Caco-2 (cell line): ENCODE measurements around the gene SDCCAG8. TPM values are rescaled to one million over a fixed set of nuclear protein-coding genes. Genes with fewer than 3 reads are reported as not detected.

Experiments
- BruUV-seq: library from RNA; stranded (reverse); fragments of 400-500 nt; replicated peaks from 2 replicates; lab custom pipeline; 2021; lab: Mats Ljungman, UMichigan
- CTCF ChIA-PET: fragments of 300-600 bp; sonication (Branson Sonifier 250); formaldehyde crosslinking; loops from one replicate; lab custom pipeline; 2022; ENCODE audit warnings: antibody characterized with exemption; lab: Charles Lee
- POLR2A ChIA-PET: fragments of 300-600 bp; sonication (Branson Sonifier 250); formaldehyde crosslinking; loops from one replicate; lab custom pipeline; 2022; ENCODE audit warnings: antibody characterized with exemption; lab: Charles Lee
- DNase-seq, 2 experiments: peaks; one replicate each; pipeline versions ENCODE4 v3.0.0 to v3.0.0-alpha.2; 2020 to 2022
- H3K27me3 ChIP-seq: replicated peaks from 2 replicates; pipeline ENCODE4 v1.6.0; 2011; ENCODE audit warnings: low read length; ENCODE audit not compliant: control insufficient read depth, insufficient read depth
- H3K36me3 ChIP-seq: 2 replicates; pipeline ENCODE4 v1.5.1; 2011; ENCODE audit warnings: low read length; ENCODE audit not compliant: control insufficient read depth, insufficient read depth
- H3K4me1 ChIP-seq: fragments of 250-450 bp; sonication (Bioruptor Pico); 2 replicates; pipeline ENCODE4 v1.5.1; 2020; ENCODE audit warnings: mild to moderate bottlenecking
- H3K4me3 ChIP-seq: 2 replicates; pipeline ENCODE4 v1.5.1; 2011; ENCODE audit warnings: low read depth, mild to moderate bottlenecking, control low read depth, low read length
- H3K9me3 ChIP-seq: fragments of 250-450 bp; sonication (Bioruptor Pico); 2 replicates; pipeline ENCODE4 v1.5.1; 2020; ENCODE audit warnings: mild to moderate bottlenecking, moderate library complexity
- H3K27ac Mint-ChIP-seq: one replicate; pipeline ENCODE4 v1.8.0; 2022; ENCODE audit warnings: mixed read lengths; ENCODE audit not compliant: unreplicated experiment
- H3K27me3 Mint-ChIP-seq: one replicate; pipeline ENCODE4 v1.8.0; 2022; ENCODE audit warnings: mixed read lengths; ENCODE audit not compliant: insufficient read depth, unreplicated experiment
- H3K36me3 Mint-ChIP-seq: one replicate; pipeline ENCODE4 v1.8.0; 2022; ENCODE audit warnings: mild to moderate bottlenecking, mixed read lengths; ENCODE audit not compliant: insufficient read depth, unreplicated experiment
- H3K4me1 Mint-ChIP-seq: one replicate; pipeline ENCODE4 v1.8.0; 2022; ENCODE audit warnings: low read depth, mixed read lengths; ENCODE audit not compliant: unreplicated experiment
- H3K4me3 Mint-ChIP-seq: one replicate; pipeline ENCODE4 v1.8.0; 2022; ENCODE audit warnings: mild to moderate bottlenecking, moderate library complexity, mixed read lengths; ENCODE audit not compliant: unreplicated experiment
- H3K9me3 Mint-ChIP-seq: one replicate; pipeline ENCODE4 v1.8.0; 2022; ENCODE audit warnings: mixed read lengths; ENCODE audit not compliant: unreplicated experiment
- intact Hi-C: fragments of 100-400 bp; cut with micrococcal nuclease; formaldehyde crosslinking; loops from one replicate; pipeline ENCODE4 v1.10.0; 2022; ENCODE audit not compliant: unreplicated experiment
- total RNA-seq: library from RNA; stranded (reverse); gene quantifications from 2 replicates; pipeline ENCODE4 v1.2.3, GENCODE V29; 2022
- TF ChIP-seq, protein P1 (sequence below), 2 experiments: fragments of 200-600 bp in 1 of 2; IDR thresholded peaks; 1 replicate in 1 of 2; 2 replicates in 1 of 2; pipeline versions ENCODE4 v1.5.1 to v1.8.0; 2011 to 2022; ENCODE audit warnings: antibody characterized with exemption in 1 of 2, control low read depth in 1 of 2, inconsistent platforms in 1 of 2, low read depth in 1 of 2, low read length in 1 of 2, mild to moderate bottlenecking in 1 of 2, moderate library complexity in 1 of 2; ENCODE audit not compliant: insufficient read depth in 1 of 2, severe bottlenecking in 1 of 2, unreplicated experiment in 1 of 2

Gene SDCCAG8
- total RNA-seq, 1 experiment from 2014 or later, result 23.0 TPM

DNA sequence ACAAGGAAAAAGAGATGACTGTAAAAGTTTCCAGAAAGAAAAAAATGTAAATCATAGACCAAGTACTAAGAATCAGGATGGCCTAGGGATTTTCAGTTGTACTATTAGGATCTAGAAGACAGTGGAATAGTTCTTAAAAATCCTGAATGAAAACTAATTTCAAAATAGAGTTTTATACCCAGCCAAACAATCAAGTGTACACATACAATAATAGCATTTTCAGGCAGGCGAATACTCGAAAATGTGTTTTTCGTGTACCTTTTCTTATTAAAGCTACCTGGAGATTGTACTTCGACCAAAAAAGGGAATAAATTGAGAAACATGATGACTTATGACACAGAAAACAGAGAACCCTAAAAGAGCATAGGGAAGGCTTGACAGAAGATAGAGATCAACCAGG, 118.6 kb downstream of the SDCCAG8 start:
- intact Hi-C loops, result no loop called here
- Mint-ChIP-seq H3K36me3 (no peaks in the 10 kb centered on the region), H3K4me3 (no peak overlapping the region), H3K4me1 (no peaks in the 10 kb centered on the region), H3K27ac (no peak overlapping the region), H3K9me3 (peaks cover 20% of the 10 kb centered on the region), H3K27me3 (no peaks in the 10 kb centered on the region)
- BruUV-seq, result no TSS peak
- no peaks in the 10 kb centered on the region for H3K36me3 ChIP-seq
- no peaks in the 10 kb centered on the region for H3K4me1 ChIP-seq
- no peak for DNase-seq
- ChIA-PET CTCF (no interaction called here), POLR2A (no interaction called here)
- no peak overlapping the region for H3K4me3 ChIP-seq
- no peaks in the 10 kb centered on the region for H3K27me3 ChIP-seq
- TF ChIP-seq, protein P1, sequence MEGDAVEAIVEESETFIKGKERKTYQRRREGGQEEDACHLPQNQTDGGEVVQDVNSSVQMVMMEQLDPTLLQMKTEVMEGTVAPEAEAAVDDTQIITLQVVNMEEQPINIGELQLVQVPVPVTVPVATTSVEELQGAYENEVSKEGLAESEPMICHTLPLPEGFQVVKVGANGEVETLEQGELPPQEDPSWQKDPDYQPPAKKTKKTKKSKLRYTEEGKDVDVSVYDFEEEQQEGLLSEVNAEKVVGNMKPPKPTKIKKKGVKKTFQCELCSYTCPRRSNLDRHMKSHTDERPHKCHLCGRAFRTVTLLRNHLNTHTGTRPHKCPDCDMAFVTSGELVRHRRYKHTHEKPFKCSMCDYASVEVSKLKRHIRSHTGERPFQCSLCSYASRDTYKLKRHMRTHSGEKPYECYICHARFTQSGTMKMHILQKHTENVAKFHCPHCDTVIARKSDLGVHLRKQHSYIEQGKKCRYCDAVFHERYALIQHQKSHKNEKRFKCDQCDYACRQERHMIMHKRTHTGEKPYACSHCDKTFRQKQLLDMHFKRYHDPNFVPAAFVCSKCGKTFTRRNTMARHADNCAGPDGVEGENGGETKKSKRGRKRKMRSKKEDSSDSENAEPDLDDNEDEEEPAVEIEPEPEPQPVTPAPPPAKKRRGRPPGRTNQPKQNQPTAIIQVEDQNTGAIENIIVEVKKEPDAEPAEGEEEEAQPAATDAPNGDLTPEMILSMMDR (IDR thresholded peaks at IDR 0.05; ENCODE audit: insufficient read depth in 1 of 2, low read depth in 1 of 2, low read length in 1 of 2, severe bottlenecking in 1 of 2, unreplicated experiment in 1 of 2), result no peak
- no peaks in the 10 kb centered on the region for H3K9me3 ChIP-seq

DNA sequence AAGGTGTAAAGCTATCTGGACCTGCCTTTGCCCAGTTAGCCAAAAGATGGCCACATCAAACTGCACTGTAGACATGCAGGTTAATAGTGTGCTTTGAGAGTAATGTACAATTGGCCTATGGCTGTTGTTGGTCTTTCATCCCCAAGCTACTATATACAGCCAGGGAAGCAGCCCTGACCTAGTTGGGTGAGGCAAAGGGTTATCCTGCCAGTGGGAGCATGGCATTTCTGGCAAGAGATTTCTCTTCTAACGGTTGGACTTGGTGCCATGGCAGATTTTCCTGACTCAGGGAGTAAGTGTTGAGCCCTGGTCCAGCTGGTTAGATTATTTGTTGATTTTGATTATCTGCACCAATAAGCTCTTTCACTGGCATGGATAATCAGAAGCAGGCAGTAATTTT, 119.8 kb downstream of the SDCCAG8 start:
- H3K4me1 Mint-ChIP-seq, result no peaks in the 10 kb centered on the region
- no peaks in the 10 kb centered on the region for H3K27me3 ChIP-seq
- H3K27me3 Mint-ChIP-seq, result no peaks in the 10 kb centered on the region
- CTCF ChIA-PET, result no interaction called here
- POLR2A ChIA-PET, result no interaction called here
- no peak overlapping the region for H3K4me3 ChIP-seq
- intact Hi-C loops, result no loop called here
- no peaks in the 10 kb centered on the region for H3K36me3 Mint-ChIP-seq
- no peak overlapping the region for H3K27ac Mint-ChIP-seq
- no peaks in the 10 kb centered on the region for H3K36me3 ChIP-seq
- BruUV-seq, result no TSS peak
- DNase-seq, result no peak
- no peaks in the 10 kb centered on the region for H3K9me3 ChIP-seq
- H3K9me3 Mint-ChIP-seq, result peaks cover 20% of the 10 kb centered on the region
- no peak overlapping the region for H3K4me3 Mint-ChIP-seq
- TF ChIP-seq, protein P1 (IDR thresholded peaks at IDR 0.05; ENCODE audit: insufficient read depth in 1 of 2, low read depth in 1 of 2, low read length in 1 of 2, severe bottlenecking in 1 of 2, unreplicated experiment in 1 of 2), result no peak
- no peaks in the 10 kb centered on the region for H3K4me1 ChIP-seq

DNA sequence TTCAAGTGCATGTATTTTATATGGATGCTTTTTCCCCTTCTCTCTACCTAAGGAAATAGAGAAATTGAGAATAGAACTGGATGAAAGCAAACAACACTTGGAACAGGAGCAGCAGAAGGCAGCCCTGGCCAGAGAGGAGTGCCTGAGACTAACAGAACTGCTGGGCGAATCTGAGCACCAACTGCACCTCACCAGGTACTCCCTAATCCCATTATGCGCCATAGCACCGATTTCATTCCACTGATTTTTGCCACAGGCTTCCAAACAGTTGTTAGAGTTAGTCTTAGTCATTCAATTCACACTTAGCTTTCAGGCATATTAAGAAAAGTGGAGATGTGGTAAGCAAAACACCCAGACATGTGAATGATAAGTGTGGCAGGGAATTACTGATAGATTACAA, 122.8 kb downstream of the SDCCAG8 start:
- ChIA-PET POLR2A (no interaction called here), CTCF (no interaction called here)
- no peak overlapping the region for H3K4me3 Mint-ChIP-seq

More for the DNA sequence above, 122.8 kb downstream of the SDCCAG8 start:
- H3K27ac Mint-ChIP-seq, result no peak overlapping the region
- Histone ChIP-seq H3K36me3 (no peaks in the 10 kb centered on the region), H3K4me3 (no peak overlapping the region), H3K9me3 (no peaks in the 10 kb centered on the region), H3K4me1 (no peaks in the 10 kb centered on the region), H3K27me3 (no peaks in the 10 kb centered on the region)
- DNase-seq, result no peak
- no peaks in the 10 kb centered on the region for H3K4me1 Mint-ChIP-seq
- intact Hi-C loops, result no loop called here
- no peaks in the 10 kb centered on the region for H3K27me3 Mint-ChIP-seq
- no peaks in the 10 kb centered on the region for H3K36me3 Mint-ChIP-seq
- BruUV-seq, result no TSS peak
- TF ChIP-seq, protein P1 (IDR thresholded peaks at IDR 0.05; ENCODE audit: insufficient read depth in 1 of 2, low read depth in 1 of 2, low read length in 1 of 2, severe bottlenecking in 1 of 2, unreplicated experiment in 1 of 2), result no peak
- H3K9me3 Mint-ChIP-seq, result peaks cover 25% of the 10 kb centered on the region
